Gastroesophageal sphincter (tissue), 3 donors: ENCODE measurements around the gene PDE3B.

Experiments
- EP300 ChIP-seq: sonication (generic); formaldehyde crosslinking; IDR thresholded peaks from one replicate; pipeline ENCODE4 v1.6.1; 2017; ENCODE audit warnings: antibody characterized with exemption, mild to moderate bottlenecking
- POLR2A ChIP-seq, 2 donors: fragments of 450-650 bp; IDR thresholded peaks; one replicate each; pipeline ENCODE4 v1.6.1; 2017; ENCODE audit warnings: antibody characterized with exemption in 2 of 2, mild to moderate bottlenecking in 2 of 2, moderate library complexity in 1 of 2
- POLR2AphosphoS5 ChIP-seq: sonication (generic); formaldehyde crosslinking; IDR thresholded peaks from one replicate; pipeline ENCODE4 v1.6.1; 2017; ENCODE audit warnings: antibody characterized with exemption
- TF ChIP-seq, protein P1 (sequence below), 4 experiments: fragments of 200-600 bp in 2 of 4; fragments of 450-650 bp in 2 of 4; sonication (generic) in 1 of 4; IDR thresholded peaks; one replicate each; pipeline ENCODE4 v1.5.1; 2017 to 2019; ENCODE audit warnings: antibody characterized with exemption in 4 of 4, mild to moderate bottlenecking in 2 of 4, moderate library complexity in 2 of 4

DNA sequence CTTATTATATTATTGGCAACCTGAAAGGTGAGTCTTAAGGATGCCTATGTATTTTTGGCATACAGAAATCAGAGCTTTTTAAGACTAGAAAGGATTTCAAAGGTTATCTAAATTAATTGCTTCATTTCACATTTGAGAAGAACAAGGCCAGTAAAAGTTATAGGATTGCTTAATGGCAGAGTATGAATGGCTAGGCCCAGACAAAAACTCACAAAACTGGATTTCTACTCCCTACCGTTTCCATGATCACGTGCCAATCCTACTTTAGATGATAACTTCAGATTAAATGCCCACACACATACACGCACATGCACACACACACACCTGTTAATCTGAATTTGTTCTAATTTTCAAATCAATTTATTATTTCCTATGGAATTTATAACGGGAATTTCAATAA, 1.8 kb upstream of the PDE3B start:
- TF ChIP-seq, protein P1, sequence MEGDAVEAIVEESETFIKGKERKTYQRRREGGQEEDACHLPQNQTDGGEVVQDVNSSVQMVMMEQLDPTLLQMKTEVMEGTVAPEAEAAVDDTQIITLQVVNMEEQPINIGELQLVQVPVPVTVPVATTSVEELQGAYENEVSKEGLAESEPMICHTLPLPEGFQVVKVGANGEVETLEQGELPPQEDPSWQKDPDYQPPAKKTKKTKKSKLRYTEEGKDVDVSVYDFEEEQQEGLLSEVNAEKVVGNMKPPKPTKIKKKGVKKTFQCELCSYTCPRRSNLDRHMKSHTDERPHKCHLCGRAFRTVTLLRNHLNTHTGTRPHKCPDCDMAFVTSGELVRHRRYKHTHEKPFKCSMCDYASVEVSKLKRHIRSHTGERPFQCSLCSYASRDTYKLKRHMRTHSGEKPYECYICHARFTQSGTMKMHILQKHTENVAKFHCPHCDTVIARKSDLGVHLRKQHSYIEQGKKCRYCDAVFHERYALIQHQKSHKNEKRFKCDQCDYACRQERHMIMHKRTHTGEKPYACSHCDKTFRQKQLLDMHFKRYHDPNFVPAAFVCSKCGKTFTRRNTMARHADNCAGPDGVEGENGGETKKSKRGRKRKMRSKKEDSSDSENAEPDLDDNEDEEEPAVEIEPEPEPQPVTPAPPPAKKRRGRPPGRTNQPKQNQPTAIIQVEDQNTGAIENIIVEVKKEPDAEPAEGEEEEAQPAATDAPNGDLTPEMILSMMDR (IDR thresholded peaks at IDR 0.05): no peak
- TF ChIP-seq POLR2A (IDR thresholded peaks at IDR 0.05) (no peak), POLR2AphosphoS5 (no peak), EP300 (no peak)
